DMS53 (cell line): ENCODE measurements around the gene CCPG1.
"Not testable (repeated sequence)": the region's sequence is repeated elsewhere in the genome, so short reads cannot be mapped to it uniquely, and the experiment has no call there.

Source experiments
- DNase-seq: peaks from one replicate; lab custom pipeline; 2025; lab: John Stamatoyannopoulos, UW

Gene CCPG1, protein sequence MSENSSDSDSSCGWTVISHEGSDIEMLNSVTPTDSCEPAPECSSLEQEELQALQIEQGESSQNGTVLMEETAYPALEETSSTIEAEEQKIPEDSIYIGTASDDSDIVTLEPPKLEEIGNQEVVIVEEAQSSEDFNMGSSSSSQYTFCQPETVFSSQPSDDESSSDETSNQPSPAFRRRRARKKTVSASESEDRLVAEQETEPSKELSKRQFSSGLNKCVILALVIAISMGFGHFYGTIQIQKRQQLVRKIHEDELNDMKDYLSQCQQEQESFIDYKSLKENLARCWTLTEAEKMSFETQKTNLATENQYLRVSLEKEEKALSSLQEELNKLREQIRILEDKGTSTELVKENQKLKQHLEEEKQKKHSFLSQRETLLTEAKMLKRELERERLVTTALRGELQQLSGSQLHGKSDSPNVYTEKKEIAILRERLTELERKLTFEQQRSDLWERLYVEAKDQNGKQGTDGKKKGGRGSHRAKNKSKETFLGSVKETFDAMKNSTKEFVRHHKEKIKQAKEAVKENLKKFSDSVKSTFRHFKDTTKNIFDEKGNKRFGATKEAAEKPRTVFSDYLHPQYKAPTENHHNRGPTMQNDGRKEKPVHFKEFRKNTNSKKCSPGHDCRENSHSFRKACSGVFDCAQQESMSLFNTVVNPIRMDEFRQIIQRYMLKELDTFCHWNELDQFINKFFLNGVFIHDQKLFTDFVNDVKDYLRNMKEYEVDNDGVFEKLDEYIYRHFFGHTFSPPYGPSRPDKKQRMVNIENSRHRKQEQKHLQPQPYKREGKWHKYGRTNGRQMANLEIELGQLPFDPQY

DNA sequence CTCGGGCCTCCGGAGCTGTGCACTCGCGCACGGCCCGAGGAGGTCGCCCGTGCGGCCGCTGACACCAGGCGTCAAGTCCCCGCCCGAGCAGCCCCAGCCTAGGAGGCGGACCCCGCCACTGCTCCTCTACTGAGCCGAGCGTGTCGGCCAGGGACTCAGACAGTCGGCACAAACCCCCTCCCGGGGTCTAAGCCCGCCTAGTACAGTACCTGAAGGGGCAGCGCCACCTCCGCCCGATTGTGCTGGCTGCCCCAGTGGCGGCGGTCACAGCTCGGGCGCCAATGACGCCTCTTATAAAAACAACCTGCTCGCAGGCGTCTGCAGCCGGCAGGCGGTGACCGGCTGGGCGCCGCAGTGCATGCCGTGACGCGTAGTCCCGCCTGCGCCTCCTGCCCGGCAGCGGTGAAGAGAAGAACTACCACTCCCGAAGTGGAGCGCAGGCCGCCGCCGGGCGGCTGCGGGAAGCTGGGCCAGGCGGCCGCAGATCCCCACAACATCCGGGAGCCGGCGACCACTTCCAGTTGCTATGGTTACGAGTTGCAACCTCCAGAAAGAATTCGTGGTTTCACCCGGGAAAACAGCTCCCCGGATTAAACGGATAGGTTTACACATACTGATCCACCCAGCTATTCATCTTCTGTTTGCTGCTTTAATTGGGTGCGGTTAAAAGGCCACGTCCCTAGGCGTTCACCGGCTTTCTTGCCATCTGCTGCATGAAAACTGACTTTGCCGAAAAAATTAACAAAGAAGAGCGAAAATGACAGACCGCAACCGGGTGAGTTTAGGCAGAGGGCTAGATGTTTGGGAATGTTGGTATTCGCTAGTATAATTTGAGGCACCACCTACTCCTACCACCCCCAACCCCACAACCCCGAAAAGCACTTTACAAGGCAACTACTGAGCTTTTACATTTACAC lies at the start of gene CCPG1, which contains the start of gene PIERCE2:
CCPG1 (minus strand) TSS at position 348 of the 917 bp plus-strand sequence. CDS start 18,935 bp downstream, outside the sequence.
PIERCE2 (plus strand) TSS at position 484 of the 917 bp plus-strand sequence; CDS start at position 758, 274 bp downstream.
- DNase-seq: peak; percentile 96

DNA sequence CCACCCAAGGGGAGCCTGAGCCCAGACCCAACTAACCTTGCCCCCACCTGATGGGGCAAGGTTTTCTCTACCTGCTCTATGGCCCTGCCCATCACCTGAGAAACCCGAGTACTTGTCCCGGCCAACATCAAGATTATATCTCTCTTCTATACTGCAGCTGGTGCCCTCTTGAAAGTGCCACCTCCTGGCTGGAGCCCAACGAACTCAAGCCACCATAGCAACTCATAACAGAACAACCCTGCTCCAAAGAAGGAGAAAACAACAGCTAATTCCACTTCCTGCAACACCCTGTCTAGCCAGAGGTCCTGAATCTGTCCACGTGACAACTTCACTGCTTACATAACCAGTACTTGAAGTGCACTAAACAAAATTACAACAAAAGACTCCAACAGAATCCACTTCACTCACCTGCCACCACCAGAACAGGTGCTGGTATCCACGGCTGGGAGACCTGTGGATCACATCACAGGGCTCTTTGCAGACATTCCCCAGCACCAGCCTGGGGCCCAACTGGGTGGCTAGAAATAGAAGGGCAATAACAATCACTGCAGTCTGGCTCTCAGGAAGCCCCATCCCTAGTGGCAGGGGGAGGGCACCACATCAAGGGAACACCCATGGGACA lies 49.4 kb upstream of the CCPG1 start:
- DNase-seq: peak; percentile 98

DNA sequence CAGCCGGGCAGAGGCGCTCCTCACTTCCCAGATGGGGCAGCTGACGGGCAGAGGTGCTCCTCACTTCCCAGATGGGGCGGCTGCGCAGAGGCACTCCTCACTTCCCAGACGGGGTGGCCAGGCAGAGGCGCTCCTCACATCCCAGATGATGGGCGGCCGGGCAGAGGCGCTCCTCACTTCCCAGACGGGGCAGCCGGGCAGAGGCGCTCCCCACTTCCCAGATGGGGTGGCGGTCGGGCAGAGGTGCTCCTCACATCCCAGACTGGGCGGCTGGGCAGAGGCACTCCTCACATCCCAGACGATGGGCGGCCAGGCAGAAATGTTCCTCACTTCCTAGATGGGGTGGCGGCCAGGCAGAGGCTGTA lies 38.9 kb upstream of the CCPG1 start:
- not testable (repeated sequence) for DNase-seq

DNA sequence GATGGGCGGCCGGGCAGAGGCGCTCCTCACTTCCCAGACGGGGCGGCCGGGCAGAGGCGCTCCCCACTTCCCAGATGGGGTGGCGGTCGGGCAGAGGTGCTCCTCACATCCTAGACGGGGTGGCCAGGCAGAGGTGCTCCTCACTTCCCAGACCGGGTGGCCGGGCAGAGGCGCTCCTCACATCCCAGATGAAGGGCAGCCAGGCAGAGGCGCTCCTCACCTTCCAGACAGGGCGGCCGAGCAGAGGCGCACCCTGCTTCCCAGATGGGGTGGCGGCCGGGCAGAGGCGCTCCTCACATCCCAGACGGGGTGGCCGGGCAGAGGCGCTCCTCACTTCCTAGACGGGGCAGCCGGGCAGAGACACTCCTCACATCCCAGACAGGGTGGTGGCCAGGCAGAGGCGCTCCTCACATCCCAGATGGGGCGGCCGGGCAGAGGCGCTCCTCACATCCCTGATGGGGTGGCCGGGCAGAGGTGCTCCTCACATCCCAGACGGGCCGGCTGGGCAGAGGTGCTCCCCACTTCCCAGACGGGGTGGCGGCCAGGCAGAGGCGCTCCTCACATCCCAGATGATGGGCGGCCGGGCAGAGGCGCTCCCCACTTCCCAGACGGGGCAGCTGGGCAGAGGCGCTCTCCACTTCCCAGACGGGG lies 38.3 kb upstream of the CCPG1 start:
- not testable (repeated sequence) for DNase-seq

DNA sequence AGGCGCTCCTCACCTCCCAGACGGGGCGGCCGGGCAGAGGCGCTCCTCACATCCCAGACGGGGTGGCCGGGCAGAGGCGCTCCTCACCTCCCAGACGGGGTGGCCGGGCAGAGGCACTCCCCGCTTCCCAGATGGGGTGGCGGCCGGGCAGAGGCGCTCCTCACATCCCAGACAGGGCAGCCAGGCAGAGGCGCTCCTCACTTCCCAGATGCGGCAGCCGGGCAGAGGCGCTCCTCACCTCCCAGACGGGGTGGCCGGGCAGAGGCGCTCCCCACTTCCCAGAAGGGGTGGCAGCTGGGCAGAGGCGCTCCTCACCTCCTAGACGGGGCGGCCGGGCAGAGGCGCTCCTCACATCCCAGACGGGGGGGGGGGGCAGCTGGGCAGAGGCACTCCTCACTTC lies 37.8 kb upstream of the CCPG1 start:
- DNase-seq: not testable (repeated sequence)

DNA sequence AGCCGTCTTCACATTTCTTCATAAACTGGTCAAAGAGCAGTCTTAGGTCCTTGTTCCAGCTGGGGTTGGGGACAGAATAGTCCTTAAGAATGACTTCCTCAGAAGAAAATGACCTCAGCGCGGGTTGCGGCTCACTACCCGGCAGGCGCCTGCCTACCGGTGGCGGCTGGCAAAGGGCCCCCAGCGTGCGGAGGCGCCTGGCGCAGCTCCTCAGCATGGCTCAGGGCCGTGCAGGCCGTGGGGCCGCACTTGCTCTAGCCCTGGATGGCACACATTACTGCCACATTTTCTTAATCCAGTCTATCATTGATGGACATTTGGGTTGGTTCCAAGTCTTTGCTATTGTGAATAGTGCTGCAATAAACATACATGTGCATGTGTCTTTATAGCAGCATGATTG lies 35.0 kb upstream of the CCPG1 start:
- DNase-seq: not testable (repeated sequence)

DNA sequence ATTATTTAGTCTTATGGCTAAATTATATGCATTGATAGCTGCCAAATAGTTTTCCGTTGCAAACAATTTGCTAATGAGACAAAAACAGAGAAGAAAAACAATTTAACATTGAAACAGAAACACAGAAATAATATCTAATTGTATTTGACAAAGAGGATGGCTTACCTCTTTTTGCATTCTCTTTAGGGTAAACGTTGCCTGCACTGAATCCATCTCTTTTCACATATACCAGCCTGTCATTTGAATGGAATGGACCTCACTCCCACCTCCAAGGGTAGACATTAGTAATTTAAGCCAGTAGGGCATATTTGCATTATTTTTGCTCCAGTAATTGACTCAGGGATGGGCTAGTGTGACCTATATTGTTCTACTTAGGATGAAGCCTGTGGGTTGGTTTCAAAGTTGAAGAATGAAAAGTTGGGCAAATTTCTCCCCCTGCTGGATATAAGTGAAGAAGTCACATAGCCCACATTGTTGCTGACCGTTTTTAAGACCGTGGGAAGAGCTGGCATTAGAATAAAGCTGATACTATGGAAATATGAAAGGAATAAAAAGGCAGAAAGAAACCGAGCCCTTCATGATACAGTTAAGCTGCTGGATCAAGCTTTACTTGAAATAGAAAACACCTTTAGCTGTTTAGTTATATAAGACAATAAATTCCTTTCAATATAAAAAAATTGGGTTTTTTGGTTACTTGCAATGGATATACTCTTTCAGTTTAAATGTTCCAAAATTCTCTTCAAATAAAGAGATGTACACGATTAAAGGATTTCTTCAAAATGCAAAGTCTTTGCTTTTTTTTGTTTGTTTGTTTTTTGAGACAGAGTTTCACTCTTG lies 27.0 kb upstream of the CCPG1 start:
- peak; percentile 66 for DNase-seq

DNA sequence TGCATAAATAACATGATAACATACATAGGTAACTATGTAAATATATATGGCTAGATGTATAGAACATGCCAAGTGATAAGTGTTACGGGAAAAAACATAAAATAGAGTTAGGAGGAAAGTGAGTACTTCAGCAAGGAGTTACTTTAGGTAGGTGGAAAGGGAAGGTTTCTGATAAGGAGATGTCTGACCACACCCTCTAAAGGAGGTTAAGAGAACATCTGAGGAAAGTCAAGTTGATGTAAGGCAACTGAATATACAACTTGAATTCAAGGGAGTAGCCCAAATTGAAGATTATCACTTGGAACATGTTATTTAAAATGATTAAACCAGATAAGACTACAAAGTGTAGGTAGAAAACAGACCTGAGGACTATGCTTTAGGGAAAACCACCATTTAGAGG lies 13.9 kb upstream of the CCPG1 start:
- DNase-seq: no peak

DNA sequence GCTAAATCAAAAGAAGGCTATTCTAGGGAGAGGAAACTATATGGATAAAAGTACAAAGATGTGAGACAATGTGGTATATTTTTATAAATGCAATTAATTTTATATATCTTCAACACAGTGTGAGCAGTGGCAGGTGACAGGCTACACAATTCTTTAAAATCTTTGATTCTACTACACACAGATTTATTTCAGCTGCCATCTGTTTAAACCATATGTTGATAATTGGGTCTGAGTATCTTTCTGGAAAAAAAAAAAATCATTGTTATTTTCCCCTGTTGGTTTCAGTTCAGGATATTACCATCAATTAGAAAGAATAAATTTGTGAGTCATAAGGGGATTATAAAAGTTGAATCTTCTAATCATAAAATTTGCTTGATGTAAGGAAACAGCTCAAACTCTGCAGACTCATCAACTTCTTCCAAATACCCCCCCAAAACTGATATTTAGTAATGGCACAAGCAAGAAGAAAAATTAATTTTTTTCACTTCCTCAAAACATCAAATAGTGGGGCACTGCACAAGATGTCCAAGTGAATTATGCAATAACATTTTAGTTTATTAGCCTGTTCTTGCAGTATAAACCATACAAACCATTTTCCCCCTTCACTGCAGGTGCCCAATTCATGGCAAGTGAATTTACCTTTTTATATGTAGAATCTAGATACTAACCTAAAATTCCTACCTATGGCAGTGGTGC lies 12.2 kb upstream of the CCPG1 start:
- DNase-seq: no peak

DNA sequence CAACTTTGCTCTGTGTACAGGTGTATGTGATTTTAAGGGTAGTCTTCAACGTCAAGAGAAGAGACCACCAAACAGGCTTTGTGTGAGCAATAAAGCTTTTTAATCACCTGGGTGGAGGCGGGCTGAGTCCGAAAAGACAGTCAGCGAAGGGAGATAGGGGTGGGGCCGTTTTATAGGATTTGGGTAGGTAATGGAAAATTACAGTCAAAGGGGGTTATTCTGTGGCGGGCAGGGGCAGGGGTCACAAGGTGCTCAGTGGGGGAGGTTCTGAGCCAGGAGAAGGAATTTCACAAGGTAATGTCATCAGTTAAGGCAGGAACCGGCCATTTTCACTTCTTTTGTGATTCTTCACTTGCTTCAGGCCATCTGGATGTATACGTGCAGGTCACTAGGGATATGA lies 9.5 kb upstream of the CCPG1 start:
- DNase-seq: not testable (repeated sequence)

DNA sequence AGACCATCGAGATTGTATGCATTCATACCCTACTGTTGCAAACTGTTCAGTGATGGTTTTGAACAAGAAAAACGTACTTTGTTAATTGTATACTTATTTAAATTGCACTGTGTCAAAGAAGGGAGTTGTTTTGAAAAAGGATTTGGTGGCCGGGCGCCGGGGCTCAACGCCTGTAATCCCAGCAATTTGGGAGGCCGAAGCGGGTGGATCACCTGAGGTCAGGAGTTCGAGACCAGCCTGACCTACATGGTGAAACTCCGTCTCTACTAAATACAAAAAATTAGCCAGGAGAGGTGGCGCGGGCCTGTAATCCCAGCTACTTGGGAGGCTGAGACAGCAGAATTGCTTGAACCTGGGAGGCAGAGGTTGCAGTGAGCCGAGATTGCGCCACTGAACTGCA lies 817 bp upstream of the CCPG1 start:
- DNase-seq: not testable (repeated sequence)

DNA sequence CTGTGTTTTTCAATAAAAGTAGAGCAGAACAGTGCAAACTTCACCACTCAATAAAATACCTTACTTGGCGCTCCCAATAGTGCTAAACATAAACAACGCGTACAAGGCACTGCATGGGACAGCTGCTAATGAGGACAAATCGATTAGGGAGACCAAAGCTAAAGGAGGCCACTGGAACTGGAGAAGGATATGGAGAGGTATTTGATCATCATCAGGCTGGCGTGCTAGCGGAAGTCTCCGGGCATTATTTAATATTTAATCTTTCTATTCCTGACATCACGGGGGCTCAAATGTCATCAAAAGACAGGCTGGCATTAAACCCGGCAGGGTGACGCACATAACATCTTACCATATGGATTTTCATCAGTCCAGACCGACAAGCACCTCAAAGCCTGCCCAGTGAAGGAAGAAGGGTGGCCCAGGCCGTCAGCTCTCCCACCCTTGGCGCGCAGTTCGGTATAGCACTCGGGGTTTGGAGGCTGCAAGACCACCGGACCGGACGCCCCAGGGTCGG lies 604 bp downstream of the CCPG1 start:
- peak; percentile 79 for DNase-seq

DNA sequence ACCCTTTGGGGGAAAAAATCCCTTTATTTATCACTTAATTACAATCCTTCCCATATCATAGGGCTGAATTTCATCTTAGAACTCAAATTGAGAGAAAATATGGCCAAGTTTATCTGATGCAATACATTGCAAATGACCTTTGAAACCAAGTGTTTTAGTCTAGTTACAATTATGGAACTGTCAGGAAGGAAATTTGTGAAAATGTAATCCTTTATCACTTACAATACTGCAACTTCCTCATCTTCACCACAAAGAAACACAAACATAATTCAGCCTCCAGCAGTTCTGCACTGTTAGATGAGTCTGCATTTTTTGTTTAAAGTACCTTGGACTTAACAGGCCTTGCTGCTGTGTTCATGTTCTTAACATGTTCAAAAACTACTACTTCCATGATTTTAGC lies 4.6 kb downstream of the CCPG1 start:
- DNase-seq: peak; percentile 31

DNA sequence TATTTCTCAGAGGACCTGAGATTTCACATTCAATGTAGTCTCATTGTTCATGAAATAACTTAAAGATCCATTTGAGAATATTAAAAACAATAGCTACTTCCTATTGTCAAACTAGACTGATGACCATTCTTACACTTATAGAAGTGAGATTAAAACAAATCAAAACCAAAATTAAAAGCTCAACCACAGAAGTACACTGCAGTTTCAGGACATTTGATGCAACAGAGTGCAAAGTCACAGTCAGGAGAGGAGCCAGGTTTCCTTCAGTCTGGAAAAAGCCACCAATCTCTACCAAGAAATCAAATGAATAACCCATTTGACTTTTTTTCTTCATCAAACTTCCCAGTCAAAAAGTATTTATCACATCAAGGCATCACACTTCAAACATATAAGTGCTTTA lies 5.5 kb downstream of the CCPG1 start:
- DNase-seq: no peak

DNA sequence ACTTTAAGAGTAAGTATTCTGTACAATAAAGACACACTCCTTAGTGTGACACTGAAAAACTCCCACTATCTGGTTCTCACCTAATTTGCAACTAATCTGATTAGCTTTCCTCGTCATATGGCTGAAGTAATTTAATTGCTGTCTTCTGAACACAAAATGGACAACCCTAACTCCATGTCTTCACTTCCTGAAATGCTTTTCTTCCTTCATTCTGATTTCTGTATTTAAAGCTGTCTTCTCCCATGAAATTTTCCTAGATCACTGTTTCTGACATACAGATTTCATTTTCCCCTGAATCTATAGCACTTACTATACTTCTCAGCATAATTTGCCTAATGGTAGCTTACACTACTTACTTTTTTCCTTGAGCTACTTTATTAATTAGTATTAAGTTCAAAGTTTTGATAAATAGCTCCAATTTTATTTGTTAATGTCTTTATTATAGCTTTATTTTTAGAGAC lies 6.3 kb downstream of the CCPG1 start:
- DNase-seq: no peak

DNA sequence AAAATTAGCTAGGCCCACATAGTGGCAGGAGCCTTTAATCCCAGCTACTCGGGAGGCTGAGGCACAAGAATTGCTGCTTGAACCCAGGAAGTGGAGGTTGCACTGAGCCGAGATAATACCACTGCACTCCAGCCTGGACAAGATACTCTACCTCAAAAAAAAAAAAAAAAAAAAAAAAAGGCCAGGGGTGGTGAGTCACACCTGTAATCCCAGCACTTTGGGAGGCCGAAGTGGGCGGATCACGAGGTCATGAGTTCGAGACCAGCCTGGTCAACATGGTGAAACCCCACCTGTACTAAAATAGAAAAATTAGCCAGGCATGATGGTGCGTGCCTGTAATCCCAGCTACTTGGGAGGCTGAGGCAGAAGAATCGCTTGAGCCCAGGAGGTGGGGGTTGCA lies 8.1 kb downstream of the CCPG1 start:
- not testable (repeated sequence) for DNase-seq

DNA sequence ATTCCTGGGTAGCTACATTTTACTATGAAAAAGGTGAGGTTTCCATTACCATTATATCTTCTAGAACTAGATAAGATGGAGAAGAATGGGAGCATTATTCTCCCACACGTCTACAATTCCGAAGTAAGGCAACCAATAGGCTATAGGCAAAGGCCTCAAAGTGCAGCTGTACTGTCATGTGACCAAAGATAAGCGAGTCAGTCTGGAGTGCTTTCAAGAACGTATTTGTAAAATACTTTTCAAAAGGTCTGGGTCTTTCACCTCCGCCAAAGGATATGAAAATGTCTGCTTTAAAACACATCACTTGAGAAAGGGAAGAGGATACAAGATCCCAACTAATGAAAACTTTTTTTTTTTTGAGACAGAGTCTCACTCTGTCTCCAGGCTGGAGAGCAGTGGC lies 9.9 kb downstream of the CCPG1 start:
- DNase-seq: no peak

DNA sequence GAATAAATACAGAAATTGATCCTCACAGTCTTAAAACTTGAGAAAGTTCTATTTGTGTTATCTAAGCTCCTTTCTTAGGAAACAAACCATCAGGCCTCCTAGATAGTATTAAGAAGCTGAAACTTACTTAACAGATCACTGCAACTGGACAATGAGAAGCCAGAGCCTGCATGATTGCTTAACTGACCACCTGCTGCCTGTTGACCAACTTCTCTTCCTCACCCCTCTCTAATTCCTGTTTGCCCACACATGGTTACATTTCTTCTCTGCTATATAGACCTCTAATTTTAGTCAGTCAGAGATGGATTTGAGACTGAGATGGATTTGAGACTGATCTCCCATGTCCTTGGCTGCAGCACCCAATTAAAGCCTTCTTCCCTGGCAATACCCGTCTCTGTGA lies 13.5 kb downstream of the CCPG1 start:
- DNase-seq: no peak

DNA sequence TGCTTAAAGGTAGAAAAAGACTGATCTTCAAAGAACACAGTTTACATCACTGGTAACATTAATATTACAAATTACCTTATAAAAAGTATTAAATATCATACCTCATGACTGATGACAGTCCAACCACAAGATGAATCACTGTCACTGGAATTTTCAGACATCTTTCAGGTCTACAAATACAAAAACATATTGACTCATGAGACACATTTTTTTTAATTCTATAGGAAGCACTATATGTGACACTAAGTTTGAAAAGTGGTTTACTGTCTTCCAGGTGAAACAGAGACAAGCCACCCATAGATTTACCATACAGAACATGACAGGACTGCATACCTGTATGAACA lies 18.9 kb downstream of the CCPG1 start:
- DNase-seq: peak; percentile 16
